Inflammatory macrophage treated with lipopolysaccharide for 1 hour (primary cell): ENCODE results near the gene KCNN2.
A peak's percentile ranks its signal among the peaks of the same experiment; 100 is the strongest.
"Not testable (repeated sequence)": the region's sequence is repeated elsewhere in the genome, so short reads cannot be mapped to it uniquely, and the experiment has no call there.

Source experiments
- DNase-seq, 2 donors: peaks; one replicate each; pipeline ENCODE4 v3.0.0-alpha.2; 2020 to 2022

KCNN2 gene

DNA sequence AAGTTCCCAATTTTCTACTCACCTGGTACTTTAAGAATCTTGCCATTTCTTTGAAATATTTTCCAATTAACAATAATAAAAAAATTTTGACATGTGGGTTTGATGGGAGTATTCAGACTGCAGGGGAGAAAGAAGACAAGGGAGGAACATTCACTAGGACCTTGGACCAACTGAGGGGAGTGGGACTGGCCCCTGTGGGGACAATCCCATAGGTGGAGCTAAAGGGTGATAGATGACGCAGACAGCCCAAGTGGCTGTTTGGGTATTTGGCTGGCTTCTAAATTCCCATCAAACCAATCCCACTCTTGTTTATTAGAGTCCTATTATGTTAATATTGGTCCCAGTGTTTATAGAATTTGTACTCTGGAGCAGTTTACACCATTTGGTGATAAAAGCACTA lies 65.3 kb downstream of the KCNN2 start:
- DNase-seq, result no peak

DNA sequence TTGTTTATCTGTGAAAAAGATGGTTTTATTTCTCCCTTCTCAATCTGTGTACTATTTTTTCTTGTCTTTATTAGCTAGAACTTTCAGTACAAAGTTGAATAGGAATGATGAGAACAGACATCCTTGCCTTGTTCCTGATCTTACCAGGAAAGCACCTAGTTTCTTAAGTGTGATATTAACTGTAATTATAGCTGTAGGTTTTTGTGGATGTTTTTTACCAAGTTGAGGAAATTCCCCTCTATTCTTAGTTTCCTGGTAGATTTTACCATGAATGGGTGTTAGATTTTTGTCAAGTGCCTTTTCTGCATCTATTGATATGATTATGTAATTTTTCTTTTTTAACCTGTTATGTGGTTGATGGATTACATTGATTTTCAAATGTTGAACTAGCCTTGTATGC lies 68.7 kb downstream of the KCNN2 start:
- no peak for DNase-seq

DNA sequence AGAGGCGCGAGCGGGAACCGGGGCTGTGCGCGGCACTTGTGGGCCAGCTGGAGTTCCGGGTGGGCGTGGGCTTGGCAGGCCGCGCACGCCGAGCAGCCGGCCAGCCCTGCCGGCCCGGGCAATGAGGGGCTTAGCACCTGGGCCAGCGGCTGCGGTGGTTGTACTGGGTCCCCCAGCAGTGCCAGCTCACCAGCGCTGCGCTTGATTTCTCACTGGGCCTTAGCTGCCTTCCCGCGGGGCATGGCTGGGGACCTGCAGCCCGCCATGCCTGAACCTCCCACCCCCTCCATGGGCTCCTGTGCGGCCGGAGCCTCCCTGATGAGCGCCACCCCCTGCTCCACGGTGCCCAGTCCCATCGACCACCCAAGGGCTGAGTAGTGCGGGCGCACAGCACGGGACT lies 70.8 kb downstream of the KCNN2 start:
- DNase-seq, result not testable (repeated sequence)

DNA sequence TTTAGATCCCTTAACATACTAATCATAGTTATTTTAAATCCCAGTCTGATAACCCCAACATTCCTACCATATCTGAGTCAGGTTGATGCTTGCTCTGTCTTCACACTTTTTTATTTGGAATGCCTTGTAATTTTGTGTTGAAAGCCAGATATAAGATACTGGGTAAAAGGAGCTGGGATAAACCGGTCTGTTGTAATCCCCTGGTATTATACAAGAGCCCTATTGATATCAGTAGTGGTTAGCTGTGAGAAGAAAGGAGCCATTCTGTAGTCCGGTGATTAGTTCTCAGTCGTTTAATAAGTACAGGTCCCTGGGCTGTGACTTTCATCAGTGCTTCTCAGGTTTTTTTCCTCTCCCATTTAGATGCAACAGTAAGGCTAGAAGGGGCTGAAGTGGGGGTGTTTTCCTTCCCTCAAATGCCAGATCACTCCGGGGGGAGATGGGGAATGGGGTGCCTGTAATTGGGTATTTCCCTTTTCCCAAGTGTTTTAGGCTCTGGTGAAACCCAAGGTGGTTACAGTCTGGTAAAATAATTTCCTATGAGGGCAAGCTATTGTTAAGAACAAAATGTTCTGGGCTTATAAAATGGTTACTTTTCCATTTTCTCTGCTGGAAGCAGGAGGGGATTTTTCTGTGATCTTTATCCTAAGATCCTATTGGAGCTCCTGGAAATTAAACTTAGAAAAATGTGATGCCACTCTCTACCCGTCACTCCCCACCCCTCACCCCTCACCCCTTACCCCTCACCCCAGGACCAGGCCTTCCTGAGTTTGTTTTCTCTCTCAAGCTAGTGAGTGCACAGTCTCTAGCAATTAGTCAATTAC lies 72.7 kb downstream of the KCNN2 start:
- no peak for DNase-seq

DNA sequence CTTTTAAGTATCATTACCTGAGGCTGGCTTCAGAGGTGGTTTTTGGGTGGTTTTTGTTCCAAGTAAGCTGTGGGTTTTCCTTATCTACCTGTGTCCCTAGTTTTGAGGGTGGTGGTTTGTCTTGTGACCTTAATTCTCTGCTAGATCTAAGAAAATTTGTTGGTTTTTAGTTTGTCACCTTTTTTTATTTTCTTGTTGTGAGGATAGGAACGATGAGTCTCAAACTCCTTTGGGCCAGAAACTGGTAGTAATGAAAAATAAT lies 73.3 kb downstream of the KCNN2 start:
- DNase-seq, result no peak

DNA sequence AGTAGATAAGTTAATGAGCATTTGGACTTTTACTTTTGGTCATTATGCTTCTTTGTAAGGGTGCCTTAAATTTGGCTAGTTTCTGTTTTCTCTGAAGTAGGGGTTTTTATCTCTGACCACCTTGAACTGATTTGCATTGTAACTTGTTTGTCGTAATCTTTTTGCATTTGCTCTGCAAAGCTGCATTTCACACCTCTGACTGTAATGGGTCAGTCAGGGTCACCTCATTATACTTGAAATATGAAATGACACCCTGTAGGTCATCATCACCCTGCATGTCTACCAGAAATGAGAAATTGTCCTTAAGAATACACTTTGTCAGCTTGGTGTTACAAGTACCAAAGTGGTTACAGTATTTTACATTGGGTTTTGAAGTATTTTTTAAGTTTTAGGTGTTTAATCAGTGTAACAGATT lies 74.0 kb downstream of the KCNN2 start:
- DNase-seq, result no peak

DNA sequence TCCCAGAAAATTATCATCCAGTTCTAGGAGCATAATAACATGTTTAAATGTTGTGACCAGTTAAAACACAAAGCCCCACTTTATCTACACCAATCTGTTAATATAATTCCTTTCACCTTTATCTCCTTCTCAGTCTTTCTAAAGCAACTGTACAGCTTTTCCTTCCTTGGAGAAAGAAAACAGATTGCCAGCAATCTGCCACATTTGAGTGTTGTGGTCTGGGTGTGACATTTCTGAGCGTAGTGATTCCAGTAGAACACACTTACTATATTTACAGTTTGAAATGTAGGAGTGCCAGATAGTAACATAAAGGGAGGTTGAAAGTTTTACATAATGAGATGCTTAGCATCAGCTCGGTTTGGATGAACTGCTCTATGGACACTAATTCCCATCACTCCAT lies 76.1 kb downstream of the KCNN2 start:
- DNase-seq, result no peak

DNA sequence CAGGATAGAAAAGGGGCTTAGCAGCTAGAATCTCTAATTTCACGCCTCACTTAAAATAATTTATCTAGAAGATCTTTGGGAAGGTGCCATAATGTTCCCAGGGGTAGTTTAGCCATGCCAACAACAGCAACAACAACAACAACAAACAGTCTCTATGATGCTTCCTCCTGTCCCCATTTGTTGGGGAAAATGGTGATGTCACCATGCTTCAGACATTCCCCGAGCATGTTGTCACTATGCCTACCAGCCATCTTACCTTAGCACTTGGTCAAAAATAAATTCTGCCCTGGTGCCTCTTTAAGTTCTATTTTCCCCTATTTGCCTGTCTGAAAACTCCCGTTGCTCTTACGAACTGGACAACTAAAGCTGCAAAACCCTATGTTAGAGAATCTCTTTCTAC lies 76.6 kb downstream of the KCNN2 start:
- no peak for DNase-seq

DNA sequence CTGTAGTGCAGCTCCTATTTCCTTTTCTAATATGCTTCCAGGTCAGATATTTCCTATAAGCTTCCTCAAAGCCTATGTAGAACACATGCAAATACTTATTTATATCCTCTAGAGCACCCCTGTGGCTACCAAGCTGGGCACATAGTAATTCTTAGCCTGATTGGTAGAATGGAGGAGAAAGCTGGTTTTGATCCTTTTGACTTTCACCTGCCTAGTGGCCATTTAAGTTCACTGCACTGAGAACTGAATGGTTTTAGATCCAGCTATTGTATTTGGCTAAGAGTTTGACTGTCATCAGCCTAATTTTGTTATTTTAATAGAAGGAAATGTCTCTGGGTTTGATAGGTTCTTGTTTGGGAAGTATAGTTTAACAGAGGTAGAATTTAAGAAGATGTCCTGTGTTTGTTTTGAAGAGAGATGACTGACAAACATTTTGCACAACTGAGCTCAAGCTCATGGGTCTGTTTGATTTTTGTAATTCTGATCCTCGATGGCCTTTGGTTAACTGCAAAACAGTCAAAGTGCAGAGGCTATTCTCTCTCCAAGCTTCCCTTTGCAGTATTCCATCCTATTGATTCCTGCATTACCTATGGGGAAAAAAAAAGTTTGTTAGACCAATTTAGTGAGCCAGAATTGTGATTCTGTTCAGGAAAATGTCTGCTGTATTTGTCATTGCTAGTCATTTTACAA lies 85.4 kb downstream of the KCNN2 start:
- no peak for DNase-seq

DNA sequence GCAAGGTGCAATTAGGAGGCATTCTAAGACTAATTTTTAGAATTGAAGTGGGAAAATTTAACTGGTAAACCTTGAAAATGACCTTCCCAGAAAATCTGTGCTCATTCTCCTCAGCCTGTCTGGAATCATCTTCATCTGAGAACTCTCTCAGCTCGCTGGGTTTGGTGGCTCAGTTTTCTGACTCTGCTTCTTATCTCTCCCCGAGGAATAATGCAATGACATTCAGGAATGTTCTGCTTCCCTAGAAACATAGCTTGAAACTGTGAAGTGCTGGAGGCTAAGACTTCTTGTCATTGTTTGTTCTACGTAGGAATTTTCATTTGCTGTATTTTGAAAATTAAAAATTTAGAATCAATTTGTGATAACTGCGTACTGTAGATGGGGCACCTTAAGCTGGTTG lies 86.6 kb downstream of the KCNN2 start:
- DNase-seq, result no peak

DNA sequence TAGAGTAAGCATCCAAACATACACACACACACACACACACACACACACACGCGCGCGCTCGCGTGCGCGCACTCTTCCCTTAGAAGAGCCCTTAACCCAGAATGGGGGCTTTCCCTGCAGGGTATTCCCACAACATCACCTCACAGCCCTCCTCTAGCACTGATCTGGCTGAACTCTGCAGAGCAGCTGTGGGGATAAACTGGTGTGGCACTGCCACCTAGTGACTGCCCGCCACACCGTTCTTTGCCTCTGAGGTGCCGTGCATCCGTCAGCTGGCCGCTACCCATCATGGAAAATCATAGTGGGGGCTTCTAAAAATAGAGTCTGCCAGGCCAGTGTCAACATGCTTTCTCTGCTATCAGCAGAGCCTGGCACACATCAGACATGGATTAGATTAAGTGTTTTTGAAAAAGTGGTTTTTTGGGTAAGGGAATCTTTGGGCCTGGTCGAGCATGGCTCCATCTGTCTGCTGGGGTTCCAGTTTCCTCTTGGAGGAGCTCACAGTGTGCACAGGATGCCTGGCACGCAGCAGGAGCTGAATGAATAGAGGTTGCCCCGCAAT lies 88.1 kb downstream of the KCNN2 start:
- peak; percentile 24 to 52 for DNase-seq

DNA sequence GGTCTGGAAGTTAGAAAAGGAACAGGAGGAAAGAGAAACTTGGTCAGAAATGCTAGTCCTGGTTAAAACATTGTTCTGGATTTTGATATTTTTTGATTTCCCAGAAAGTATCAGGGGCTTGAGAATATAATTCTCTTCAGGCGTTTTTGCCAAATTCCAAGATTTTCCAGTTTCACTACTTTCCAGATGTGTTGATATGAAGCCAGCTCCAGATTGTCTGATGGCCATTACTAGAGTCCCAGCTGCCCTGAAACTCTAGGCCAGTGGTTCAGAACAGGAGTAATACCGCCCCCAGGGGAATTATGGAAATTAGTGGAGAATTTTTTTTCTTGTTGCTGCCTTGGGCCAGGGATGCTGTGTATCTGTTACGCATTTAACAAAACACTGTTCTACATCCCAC lies 88.6 kb downstream of the KCNN2 start:
- no peak for DNase-seq

DNA sequence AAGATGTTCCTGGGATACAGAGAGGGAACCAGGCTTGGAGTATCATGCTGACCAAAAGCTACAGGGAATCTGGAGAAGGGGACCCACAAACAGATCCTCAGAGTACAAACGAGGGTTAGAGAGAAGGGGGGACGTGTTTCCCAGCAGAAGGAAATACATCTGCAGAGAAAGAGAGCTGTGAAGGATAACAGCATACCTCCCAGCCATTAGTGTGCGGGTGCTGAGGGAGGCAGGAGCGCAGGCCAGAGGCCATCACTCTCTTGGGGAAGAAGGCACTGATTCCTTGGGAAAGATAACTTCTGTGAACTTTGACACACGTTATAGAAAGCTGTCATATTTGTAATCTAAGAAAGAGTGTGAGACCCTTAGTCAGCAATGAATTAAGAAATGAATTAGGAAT lies 96.9 kb downstream of the KCNN2 start:
- DNase-seq, result no peak

DNA sequence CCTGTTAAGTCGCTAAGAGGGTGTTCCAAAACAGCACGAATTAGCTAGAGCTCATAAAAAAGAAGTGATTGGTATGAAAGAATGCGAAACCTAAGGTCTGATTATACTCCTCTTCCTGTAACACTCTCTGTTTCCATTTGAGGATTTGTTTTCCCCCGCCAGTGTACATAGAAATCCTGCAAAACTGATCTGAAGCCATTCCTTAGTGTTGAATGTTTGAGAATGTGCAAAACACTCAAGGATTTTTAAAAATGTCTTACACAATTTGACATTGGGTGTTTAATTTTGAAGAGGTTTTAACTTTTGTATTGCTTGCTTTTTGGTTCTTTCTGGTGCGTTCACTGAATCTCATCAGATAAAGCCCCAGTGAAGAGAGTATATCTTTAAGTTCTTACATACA lies 105.3 kb downstream of the KCNN2 start:
- DNase-seq, result no peak

DNA sequence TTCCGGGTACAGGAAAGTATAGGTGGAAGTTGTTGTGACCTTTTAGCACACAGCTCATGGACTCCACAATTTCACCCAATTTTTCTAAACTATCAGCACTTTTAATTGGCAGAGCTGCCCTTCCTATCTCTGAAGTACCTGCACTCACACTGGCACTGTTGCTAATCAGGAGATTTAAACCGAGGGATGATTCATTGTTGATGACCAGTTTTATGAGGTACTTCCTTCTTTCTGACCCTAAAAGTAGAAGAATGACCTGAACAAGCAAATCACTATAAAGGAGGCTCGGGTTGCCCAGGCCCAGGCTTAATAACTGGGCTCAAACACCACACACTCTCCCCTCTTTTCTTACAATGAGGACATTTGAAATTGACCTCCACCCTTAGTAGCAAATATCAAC lies 105.9 kb downstream of the KCNN2 start:
- no peak for DNase-seq

DNA sequence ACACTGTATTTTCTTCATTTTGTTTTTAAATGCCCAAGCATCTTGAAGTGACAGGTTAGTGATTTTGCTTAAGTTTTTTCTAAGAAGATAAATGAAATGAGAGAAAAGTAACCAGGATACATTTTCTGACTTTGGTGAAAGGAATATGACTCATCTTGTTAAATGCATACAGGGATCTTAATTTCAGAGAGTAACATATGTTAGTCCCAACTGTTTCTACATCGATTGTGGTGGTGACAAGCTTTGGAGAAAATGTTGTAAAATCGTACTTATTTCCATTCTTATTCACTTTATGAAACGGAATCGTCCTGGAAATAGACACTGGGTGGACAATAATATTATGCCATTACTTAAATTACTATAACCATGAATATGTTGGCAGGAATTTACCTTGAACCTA lies 107.5 kb downstream of the KCNN2 start:
- no peak for DNase-seq

DNA sequence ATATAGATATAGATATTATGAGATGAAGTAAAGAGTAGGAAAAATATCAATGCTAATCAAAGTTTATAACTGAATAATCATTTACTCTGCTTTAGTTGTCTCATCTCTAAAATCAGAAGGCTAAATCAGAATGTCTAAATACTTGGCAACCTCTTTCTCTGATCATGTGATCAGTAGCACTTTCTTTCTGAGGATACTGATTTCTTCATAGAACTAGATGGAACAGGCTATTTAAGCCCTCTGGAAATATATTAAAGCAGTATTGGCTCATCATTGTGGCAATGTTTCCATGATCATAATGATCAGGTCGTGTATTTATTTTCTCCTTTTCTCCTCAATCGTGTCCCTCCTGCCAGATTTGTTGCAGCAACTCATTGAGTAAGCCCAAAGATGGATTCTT lies 109.7 kb downstream of the KCNN2 start:
- DNase-seq, result no peak

DNA sequence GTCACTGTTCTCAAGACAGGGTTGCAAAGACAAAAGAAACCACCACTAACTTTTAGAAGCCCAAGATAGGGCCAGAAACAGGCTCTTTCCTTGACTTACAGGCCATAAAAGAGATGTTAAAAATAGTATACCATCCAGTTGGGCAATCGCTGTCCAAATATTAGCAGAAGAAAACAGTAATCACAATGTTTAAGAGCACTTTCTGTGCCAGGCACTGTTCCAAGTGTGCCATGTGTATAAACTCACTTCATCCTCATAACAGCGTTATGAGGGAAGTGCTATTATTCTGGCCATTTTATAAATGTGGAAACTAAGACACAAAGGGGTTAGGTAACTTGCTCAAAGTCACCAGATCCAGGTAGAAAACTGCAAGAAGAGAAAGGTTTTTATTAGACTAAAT lies 111.7 kb downstream of the KCNN2 start:
- DNase-seq, result no peak

DNA sequence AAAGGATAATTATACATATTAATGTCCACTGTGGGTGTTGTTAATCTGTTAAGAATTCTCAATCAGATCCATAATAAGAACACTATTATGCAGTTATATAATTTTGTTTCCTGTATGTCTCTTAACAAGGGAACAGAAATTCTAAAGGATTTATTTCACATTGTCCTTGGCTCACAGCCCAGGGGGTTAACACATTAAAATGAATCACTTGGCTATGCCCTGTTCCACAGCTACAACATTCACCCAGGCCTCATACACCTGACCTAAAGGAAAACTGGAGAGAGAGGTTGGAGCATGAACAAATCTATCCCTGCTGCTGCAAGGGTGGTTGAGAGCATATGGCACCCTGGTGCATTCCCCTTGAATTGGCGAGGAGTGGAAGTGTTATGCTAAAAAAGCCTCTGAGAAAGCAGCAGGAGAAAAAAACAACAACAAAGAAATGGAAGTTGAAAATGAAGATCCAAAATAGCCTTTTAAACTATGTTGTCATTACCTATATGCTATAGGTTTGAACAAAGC lies 116.0 kb downstream of the KCNN2 start:
- no peak for DNase-seq

DNA sequence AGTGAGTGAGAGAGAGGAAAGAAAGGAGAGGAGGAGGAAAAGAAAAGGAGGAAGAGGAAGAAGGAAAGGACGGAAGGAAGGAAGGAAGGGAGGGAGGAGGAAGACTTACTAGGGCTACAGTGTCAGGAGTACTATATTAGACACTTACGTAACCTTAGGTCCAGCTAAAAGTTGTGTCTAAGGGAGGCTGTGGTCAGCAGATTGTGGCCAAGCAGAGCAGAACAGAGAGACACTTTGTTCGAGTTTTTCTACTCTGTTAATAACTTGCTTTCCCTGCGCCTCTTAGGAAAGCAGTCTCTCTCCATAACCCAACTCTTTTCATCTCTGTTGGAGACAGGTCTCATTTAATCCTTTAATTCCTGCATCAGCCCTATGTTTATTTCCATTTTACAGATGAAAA lies 138.9 kb downstream of the KCNN2 start:
- no peak for DNase-seq

DNA sequence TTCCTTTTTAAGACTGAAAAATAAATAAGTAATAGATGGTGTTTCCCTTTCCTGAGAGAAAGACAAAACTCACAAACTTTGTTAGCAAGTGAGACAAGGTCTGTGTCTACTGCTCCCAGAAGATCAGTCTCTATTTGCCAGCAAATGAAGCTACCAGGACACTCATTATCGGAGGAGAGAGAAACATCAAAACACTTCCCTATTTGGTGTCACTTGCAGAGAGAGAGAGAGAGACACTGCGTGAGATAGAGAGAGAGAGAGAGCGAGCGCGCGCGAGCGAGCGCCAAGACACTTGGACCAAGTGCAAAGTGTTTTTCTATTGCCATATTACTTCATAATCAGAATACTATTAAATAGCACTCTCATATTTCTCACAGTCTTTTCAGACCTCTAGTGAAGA lies 142.7 kb downstream of the KCNN2 start:
- no peak for DNase-seq

DNA sequence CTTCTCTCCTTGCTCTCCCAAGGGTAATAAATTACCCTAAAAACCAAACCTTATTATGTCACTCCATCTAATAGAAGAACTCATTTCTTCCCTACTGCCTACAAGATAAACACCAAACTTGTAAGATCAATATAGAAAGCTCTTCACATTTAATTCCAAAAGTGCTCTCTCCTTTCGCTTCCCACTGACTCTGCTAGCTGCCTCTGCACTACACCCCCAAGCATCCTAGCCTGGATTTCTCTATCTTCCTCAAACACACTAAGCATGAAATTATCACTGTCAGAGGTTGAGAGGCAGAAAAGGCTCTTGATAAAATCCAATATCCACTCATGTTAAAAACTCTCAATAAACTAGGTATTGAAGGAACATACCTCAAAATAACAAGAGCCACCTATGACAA lies 162.4 kb downstream of the KCNN2 start:
- no peak for DNase-seq

DNA sequence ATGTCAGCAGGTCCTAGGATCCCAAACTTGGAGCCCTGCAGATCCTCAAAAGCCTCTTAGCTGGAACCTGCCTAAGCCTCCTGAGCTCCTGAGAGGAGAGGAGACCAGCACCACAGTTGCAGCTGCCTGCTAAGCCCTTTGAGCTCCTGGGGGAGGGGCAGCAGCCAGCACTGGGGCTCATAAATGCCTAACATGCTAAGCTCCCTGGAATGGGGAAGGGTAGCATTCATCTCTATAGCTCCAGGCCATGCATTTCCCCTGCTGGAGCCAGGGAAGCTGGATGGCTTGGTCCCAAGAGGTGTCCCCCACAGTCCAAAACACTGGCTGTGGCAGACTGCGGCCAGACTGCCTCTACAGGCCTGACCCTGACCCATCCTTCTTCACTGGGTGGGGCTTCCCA lies 182.7 kb downstream of the KCNN2 start:
- DNase-seq, result no peak
